Inflammatory macrophage treated with lipopolysaccharide for 4 hours (primary cell): ENCODE measurements around the gene PDE9A.
"Not testable (repeated sequence)": the region's sequence is repeated elsewhere in the genome, so short reads cannot be mapped to it uniquely, and the experiment has no call there.

Source experiments
- DNase-seq: peaks from one replicate; pipeline ENCODE4 v3.0.0-alpha.2; 2020

The PDE9A gene

GRCh38 chr21:42626171-42626570 lies 27.2 kb upstream of the PDE9A start:
- no peak for DNase-seq

- no peak for DNase-seq
Observed at GRCh38 chr21:42627527-42628289, 25.7 kb upstream of the PDE9A start.

DNA sequence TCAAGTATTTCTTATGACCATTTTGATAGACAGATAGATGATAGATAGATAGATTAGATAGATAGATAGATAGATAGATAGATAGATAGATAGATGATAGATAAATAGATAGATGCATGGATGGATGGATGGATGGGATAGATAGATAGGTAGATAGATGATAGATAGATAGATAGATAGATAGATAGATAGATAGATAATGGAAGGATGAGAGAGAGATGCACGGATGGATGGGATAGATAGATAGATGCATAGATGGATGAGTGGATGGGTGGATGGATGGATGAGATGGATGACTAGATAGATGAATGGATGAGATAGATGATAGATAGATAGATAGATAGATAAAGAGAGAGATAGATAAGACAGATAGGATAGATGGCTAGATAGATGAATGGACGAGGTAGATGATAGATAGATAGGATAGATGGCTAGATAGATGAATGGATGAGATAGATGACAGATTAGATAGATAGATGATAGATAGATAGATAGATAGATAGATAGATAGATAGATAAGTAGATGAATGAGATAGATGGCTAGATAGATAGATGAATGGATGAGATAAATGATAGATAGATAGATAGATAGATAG lies 24.9 kb upstream of the PDE9A start:
- not testable (repeated sequence) for DNase-seq

GRCh38 chr21:42629933-42630589 lies 23.4 kb upstream of the PDE9A start:
- DNase-seq, result no peak

DNA sequence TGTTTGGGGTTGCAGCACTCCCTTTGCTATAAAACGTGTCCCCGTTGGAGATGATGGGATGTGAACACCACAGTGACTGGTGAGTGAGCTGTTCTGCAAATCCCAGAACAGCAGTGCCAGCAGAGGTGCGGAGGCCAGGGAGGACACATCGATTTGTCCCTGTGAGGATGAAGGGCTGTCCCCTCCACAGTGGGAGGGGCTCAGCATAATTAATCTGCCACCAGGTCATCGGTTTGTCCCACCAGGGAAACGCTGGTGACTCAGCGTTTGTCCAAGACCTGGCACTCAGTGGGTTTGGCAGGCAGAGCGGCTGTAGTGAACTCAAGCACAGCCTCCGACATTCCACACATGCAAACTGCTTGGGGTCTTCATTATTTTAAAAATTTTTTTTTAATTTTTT lies 22.8 kb upstream of the PDE9A start:
- DNase-seq, result no peak

GRCh38 chr21:42631142-42631541 lies 22.3 kb upstream of the PDE9A start:
- DNase-seq, result no peak

- no peak for DNase-seq
Observed at GRCh38 chr21:42632336-42632751, 21.1 kb upstream of the PDE9A start.

- no peak for DNase-seq
Observed at GRCh38 chr21:42632771-42633690, 20.4 kb upstream of the PDE9A start.

DNA sequence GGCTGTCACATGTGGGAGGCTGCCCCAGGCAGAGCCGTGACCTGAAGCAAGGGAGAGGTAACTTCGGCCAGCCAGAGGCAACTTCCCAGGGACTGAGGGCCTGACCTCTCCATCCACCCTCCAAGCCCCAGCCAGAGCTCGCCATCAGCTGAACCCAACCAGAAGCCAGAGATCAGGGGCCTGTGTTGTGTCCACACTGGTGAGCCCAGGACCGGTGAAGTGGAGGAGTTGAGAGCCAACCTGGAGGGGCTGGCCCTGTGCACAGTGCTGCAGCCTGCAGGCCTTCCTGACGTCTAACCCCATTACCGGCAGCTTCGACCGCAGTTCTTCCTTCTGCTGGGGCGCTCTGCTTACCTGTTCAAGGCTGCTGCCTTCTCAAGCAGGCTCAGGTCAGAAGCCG lies 19.6 kb upstream of the PDE9A start:
- DNase-seq, result no peak

DNA sequence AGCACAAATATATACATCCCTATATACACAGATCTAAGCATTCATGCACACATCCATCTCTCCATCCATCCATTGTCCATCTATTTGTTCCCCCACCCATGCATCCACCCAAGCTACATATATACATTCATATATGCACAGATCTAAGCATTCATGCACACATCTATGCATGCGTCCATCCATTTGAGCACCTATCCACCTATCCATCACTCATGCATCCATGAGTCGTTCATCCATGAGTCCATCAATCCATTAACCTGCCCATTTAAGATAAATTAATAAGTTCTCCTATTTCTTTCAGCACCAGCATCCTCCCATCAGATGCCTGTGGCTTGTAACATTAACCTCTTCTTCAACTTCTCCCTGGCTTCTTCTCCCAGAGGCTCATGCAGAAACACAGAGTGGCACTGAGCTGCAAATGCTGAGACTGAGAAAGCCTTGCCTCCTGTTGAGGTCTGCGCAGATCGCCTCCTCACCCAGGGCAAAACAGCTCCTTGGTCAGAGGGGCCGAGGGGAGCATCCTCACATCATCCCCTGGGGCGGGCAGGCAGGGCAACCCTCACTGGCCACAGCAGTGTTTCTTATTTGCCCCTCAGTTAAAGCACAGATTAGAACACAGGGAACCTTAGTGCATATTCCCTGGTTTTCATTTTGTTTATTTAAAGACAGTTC lies 17.4 kb upstream of the PDE9A start:
- no peak for DNase-seq

DNA sequence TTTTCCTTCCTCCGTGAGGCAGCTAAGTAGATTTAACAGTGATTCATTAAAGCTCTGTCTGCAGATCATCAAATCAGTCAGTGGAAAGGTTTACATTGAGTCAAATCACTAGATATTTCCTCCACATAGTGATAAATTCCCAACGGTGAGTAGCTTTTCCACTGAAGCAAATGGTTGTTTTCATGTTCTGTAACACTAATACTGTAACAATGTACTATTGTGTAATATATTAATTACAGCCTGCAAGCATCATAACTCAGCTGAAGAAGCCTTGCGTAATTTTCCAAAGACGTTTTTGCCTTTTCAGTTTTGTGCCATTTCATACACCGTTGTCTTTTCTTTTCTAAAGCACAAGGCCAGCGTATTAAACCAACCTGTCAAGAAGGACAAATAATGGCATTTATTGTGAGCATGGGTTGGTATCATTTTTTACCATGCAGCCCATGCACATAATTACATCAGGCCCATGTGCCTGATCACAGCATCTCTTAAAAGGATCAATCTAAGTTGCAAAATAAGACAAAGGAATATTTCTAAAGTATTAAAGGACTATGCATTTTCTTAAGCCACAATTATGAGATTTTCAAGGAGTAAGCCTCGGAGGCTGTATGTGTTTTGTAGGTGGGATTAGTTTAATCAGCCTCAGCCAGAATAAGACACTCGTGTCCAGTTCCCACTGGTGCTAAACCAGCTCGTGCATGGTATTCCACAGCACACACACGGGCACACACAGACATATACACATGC lies 16.7 kb upstream of the PDE9A start:
- DNase-seq, result peak; percentile 14

- no peak for DNase-seq
Observed at GRCh38 chr21:42637267-42638041, 16.0 kb upstream of the PDE9A start.

DNA sequence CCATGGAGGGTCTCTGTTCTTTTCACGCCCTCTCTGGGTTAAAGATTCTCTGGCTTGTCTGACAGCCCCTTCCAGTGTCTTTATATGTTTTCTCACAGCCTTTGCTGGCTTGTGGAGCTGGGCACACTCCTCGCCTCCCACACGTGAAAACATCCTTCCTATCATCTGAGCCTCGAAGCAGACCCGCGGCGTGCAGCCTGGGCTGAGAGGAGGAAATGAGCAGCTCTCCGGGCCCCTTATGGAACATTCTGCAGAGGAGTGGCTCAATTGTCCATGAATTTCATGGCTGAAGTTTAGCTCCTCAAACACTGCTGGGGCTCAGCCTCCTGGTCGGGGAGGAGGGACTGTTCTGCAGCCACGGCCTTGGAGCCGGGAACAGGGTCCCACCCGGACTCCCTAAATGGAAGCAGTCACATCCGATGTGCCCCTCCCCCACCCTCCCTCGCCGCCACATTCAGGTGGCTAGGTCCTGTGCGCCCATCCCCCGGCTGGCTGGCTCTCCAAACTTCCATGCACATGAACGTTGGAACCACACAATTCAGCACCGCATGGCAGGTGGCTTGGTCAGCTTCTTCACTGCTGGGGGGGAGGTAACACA lies 15.1 kb upstream of the PDE9A start:
- no peak for DNase-seq

DNA sequence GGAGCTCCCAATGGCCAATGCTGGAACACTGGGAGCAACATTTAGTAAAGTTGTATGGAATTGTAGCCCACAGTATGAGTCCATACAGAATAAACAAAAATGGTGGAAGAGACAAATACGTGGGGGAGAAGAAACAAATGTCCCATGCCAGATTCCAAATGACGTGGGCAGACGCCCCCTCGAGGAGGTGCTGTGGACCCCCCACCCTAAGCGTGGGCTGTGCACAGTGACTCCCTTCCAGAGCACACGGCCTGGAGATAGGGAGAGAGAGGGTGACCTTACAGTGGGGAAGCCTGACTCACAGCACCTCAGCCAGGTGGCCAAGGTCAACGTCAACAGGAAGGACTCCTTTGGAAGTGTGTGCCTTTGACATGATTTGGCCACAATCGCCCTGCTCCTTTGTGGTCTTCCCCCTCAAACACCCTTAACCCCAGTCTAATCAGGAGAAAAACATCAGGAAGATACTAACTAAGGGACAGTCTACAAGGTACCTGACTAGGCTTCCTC lies 13.7 kb upstream of the PDE9A start:
- no peak for DNase-seq

DNA sequence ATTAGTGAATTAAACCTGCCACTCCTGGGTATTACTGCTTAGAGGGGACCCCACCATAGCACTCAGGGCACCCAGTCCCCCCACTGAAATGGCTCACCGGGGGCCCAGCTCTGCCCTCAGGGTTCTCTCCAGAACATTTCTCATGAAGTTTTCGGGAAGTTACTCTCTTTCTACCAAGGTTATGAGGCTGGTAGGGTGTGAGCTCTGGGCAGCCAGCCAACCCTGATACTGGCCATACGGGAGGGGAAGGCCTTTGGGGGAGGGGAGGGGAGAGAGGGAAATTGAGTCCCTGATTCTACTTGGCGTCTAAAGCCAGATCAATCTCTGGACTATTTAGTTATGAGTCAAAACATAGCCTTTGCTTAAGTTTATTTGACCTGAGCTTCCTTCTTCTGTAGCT lies 12.9 kb upstream of the PDE9A start:
- no peak for DNase-seq

DNA sequence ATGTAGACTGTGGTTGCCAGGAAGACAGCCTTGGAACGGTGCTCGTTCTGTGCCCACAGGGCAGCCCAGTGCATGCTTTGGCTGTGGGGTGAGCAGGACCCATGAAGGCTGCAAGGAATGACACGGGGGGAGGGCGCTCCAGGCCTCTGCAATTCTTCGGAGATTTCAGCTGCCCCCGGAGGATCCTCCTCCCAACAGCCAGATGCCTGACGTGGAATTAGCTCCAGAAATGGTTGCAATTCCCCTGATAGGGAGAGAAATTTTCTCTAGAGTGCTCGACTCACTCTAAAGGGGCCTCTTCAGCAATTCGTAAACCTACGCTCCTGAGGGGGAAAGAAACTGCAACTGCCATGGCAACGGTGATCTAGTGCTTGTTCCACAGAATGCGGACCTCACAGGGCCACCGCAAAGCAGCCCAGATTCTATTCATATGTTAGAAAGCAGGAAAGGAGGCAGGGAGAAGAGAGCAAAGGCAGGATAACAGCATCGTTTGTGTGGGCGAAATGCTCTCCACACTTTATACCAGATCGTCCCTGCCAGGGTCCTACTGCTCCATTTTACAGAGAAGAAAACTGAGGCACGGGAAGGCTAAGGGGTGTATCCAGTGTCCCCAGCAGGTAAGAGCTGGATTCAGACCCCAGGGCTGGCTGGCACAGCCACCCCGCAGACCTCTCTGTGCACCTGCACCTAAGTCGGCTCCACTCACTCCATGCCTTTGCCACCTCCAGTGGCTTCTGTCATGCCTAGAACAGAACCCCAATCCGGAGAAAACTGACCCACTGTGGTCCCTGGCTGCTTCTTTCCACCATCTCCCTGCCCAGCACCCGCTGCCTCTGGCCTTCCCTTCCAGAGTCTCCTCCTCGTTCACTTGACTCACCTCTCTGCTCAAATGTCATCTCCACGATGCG lies 11.9 kb upstream of the PDE9A start:
- no peak for DNase-seq

GRCh38 chr21:42642219-42642745 lies 11.1 kb upstream of the PDE9A start:
- no peak for DNase-seq

DNA sequence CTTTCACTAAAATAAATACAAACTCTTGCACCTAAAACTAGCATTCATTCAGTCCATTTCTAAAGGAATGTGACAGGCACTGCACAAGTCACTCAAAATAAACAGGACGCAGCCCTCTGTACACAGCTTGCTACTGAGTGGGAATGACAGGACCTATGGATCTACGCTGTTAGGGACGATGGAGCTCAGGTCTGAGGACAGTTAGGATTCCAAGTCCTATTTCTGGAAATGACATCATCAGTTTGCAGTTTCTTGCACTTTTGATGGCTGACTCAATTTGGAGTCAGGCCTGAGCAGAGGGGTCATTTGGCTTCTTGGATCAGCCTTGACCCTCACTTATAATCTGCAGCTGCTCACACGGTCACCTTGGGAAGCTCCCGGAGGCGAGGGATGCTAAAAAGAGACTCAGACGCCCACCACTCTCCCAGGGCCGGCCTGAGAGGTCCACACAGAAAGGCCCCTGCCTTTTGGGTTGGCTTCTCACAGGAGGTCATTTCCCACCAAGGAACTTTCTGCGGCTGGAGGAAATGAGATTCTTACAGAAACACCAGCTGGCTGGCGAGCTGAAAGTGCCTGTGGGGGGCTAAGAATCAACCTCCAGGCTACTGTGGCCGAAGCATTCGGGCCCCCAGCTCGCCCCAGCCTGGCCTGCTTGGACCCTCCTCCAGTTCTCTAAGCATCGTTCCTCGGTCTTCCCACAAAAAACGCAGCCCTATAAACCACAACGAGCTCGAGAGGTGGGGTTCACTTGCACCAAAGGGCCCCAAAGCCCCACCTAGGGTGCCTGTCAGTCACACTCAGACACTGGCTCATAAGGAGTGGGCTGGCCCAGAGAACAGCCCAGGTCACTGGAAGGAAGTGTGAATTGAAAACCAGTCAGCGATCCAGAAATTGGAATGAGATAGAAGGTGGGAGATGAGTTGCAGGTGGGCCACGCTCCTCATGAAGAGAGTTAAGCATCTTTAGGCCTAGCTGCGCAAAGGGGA lies 8.9 kb upstream of the PDE9A start:
- DNase-seq, result no peak
